Measurements from ENCODE around the gene ODAD4.
A peak's percentile ranks its signal among the peaks of the same experiment; 100 is the strongest.

ODAD4 gene

GRCh38 chr17:41996855-41997164, 66.4 kb downstream of the ODAD4 start:
- H3K36me3 ChIP-seq (ENCODE audit: low read length): peaks cover 27% of the 10 kb centered on the region

DNA sequence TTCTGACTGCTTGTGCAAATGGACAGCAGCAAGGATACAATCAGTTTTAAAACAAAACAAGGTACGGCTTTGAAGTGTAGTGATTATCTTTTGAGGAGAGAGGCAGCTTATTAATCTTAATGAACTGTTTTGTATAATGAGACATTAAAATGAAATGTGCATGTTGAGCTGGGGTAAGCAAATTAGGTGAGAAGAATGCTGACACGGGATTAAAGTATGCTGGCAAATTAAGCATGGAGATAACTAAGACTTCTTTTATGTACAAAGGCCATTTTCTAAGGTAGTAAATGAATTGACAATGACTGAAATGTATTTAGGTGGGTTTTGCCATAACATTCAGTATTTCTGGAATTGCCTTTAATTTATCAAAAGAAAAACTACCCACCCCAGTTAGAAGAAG, 68.1 kb downstream of the ODAD4 start:
- Histone ChIP-seq H3K27me3 (ENCODE audit: low read length) (no peaks in the 10 kb centered on the region), H3K36me3 (ENCODE audit: low read length) (peaks cover 29% of the 10 kb centered on the region), H4K20me1 (ENCODE audit: low read depth, low read length) (peaks cover 7% of the 10 kb centered on the region; the same call in 1 of the 2 replicates), H3K79me2 (ENCODE audit: insufficient read depth, low read length) (peaks cover 30% of the 10 kb centered on the region), H3K4me3 (ENCODE audit: insufficient read depth, low read length, poor library complexity, severe bottlenecking) (no peak overlapping the region), H3K4me2 (ENCODE audit: low read depth, low read length, poor library complexity, severe bottlenecking) (no peak overlapping the region), H3K9ac (ENCODE audit: low read length) (no peak overlapping the region), H3K9me2 (replicated peaks; ENCODE audit: insufficient read depth, low read length) (no peaks in the 10 kb centered on the region), H3F3A (ENCODE audit: insufficient read depth) (peaks cover 27% of the 10 kb centered on the region), H3K27ac (ENCODE audit: low read depth, low read length) (peak overlapping the region; percentile 12; the same call in 1 of the 2 replicates), H2AFZ (ENCODE audit: low read depth, low read length, severe bottlenecking) (no peak overlapping the region), H3K9me3 (ENCODE audit: insufficient read depth, low read length) (no peaks in the 10 kb centered on the region)
- TF ChIP-seq, protein P1, sequence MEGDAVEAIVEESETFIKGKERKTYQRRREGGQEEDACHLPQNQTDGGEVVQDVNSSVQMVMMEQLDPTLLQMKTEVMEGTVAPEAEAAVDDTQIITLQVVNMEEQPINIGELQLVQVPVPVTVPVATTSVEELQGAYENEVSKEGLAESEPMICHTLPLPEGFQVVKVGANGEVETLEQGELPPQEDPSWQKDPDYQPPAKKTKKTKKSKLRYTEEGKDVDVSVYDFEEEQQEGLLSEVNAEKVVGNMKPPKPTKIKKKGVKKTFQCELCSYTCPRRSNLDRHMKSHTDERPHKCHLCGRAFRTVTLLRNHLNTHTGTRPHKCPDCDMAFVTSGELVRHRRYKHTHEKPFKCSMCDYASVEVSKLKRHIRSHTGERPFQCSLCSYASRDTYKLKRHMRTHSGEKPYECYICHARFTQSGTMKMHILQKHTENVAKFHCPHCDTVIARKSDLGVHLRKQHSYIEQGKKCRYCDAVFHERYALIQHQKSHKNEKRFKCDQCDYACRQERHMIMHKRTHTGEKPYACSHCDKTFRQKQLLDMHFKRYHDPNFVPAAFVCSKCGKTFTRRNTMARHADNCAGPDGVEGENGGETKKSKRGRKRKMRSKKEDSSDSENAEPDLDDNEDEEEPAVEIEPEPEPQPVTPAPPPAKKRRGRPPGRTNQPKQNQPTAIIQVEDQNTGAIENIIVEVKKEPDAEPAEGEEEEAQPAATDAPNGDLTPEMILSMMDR (IDR thresholded peaks at IDR 0.05; ENCODE audit: insufficient read depth, low read length, poor library complexity, severe bottlenecking): no peak
- TF ChIP-seq EZH2phosphoT487 (conservative IDR thresholded peaks at IDR 0.05; ENCODE audit: low read length): no peak

More at GRCh38 chr17:41996855-41997164, 66.4 kb downstream of the ODAD4 start:
- peak overlapping the region; percentile 0; the same call in 1 of the 2 replicates for H3K9ac ChIP-seq (ENCODE audit: low read length)
- peaks cover 27% of the 10 kb centered on the region for H3F3A ChIP-seq (ENCODE audit: insufficient read depth)
- H2AFZ ChIP-seq (ENCODE audit: low read depth, low read length, severe bottlenecking): no peak overlapping the region
- peak overlapping the region; percentile 39 for H3K4me2 ChIP-seq (ENCODE audit: low read depth, low read length, poor library complexity, severe bottlenecking)
- TF ChIP-seq EZH2phosphoT487 (conservative IDR thresholded peaks at IDR 0.05; ENCODE audit: low read length): no peak
- no peak overlapping the region for H3K4me3 ChIP-seq (ENCODE audit: insufficient read depth, low read length, poor library complexity, severe bottlenecking)
- peak overlapping the region; percentile 80 for H3K27ac ChIP-seq (ENCODE audit: low read depth, low read length)
- H3K27me3 ChIP-seq (ENCODE audit: low read length): no peaks in the 10 kb centered on the region
- H3K9me3 ChIP-seq (ENCODE audit: insufficient read depth, low read length): no peaks in the 10 kb centered on the region
- peaks cover 14% of the 10 kb centered on the region; the same call in 1 of the 2 replicates for H3K79me2 ChIP-seq (ENCODE audit: insufficient read depth, low read length)
- H3K9me2 ChIP-seq (replicated peaks; ENCODE audit: insufficient read depth, low read length): no peaks in the 10 kb centered on the region
- H4K20me1 ChIP-seq (ENCODE audit: low read depth, low read length): no peaks in the 10 kb centered on the region

DNA sequence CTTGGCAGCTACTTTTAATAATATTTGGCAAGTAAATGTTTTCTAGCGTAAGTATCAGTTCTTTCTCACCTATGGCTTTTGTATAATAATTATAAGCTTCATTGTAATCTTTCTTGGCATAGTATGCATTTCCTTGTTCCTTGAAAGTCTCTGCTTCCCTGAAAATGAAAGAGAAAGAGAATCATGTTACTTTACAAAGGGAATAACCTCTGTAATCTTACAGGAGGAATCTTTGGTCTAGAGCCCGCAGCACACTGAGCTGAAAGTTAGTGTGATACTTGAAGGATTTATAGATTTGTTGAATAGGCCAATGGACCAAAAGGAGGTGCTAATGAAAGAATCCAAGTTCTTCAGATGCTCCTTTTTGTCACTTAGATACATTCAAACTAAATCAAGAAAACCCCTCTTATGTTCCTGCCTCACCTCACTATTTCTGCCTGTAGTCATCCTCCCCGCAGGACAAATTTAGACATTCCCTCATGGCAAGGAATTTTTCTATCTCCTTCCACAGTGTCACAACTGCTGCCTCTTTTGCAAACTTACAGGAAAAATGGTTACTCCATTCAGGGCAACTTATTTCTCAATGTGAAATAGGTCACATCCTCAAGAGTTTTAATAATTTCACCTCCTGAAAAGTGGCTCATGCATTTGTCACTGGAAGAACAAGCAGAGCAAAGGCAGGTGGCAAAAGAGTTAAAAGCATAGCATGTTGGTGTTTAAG, 70.2 kb downstream of the ODAD4 start:
- no peak overlapping the region for H3K9ac ChIP-seq (ENCODE audit: low read length)
- H4K20me1 ChIP-seq (ENCODE audit: low read depth, low read length): peaks cover 7% of the 10 kb centered on the region; the same call in 1 of the 2 replicates
- no peak for TF ChIP-seq EZH2phosphoT487 (conservative IDR thresholded peaks at IDR 0.05; ENCODE audit: low read length)
- TF ChIP-seq, protein P1 (IDR thresholded peaks at IDR 0.05; ENCODE audit: insufficient read depth, low read length, poor library complexity, severe bottlenecking): no peak
- H2AFZ ChIP-seq (ENCODE audit: low read depth, low read length, severe bottlenecking): no peak overlapping the region
- H3K4me2 ChIP-seq (ENCODE audit: low read depth, low read length, poor library complexity, severe bottlenecking): no peak overlapping the region
- H3K4me3 ChIP-seq (ENCODE audit: insufficient read depth, low read length, poor library complexity, severe bottlenecking): no peak overlapping the region
- H3K9me2 ChIP-seq (replicated peaks; ENCODE audit: insufficient read depth, low read length): no peaks in the 10 kb centered on the region
- H3K79me2 ChIP-seq (ENCODE audit: insufficient read depth, low read length): peaks cover 51% of the 10 kb centered on the region
- H3K27ac ChIP-seq (ENCODE audit: low read depth, low read length): no peak overlapping the region
- H3K9me3 ChIP-seq (ENCODE audit: insufficient read depth, low read length): no peaks in the 10 kb centered on the region
- H3F3A ChIP-seq (ENCODE audit: insufficient read depth): peaks cover 24% of the 10 kb centered on the region
- H3K27me3 ChIP-seq (ENCODE audit: low read length): no peaks in the 10 kb centered on the region
- H3K36me3 ChIP-seq (ENCODE audit: low read length): peaks cover 16% of the 10 kb centered on the region; the same call in 1 of the 2 replicates

DNA sequence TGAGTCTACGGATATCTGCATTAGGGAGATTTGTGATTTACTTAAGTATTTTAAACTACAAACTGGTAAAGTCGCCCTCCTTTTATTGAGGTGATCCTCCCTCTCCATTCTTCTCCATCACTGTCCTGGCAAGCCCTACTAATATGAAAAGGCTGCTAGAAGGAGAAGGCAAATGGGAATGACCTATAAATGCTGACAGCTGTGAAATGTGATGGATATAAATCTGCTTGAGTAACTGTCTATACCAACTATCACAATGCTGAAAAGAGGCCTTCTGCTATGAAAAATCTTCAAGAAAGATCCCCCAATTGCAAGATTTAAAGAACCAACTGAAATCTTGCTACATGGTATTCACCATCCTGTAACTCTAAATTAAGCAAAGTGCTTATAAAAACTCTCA, 71.3 kb downstream of the ODAD4 start:
- Histone ChIP-seq H3F3A (ENCODE audit: insufficient read depth) (peaks cover 12% of the 10 kb centered on the region), H3K9ac (ENCODE audit: low read length) (no peak overlapping the region), H3K79me2 (ENCODE audit: insufficient read depth, low read length) (peaks cover 62% of the 10 kb centered on the region), H3K27me3 (ENCODE audit: low read length) (no peaks in the 10 kb centered on the region), H2AFZ (ENCODE audit: low read depth, low read length, severe bottlenecking) (no peak overlapping the region), H3K36me3 (ENCODE audit: low read length) (peaks cover 15% of the 10 kb centered on the region; the same call in 1 of the 2 replicates), H3K4me3 (ENCODE audit: insufficient read depth, low read length, poor library complexity, severe bottlenecking) (no peak overlapping the region), H3K27ac (ENCODE audit: low read depth, low read length) (no peak overlapping the region), H3K9me2 (replicated peaks; ENCODE audit: insufficient read depth, low read length) (no peaks in the 10 kb centered on the region), H3K4me2 (ENCODE audit: low read depth, low read length, poor library complexity, severe bottlenecking) (no peak overlapping the region), H4K20me1 (ENCODE audit: low read depth, low read length) (peaks cover 7% of the 10 kb centered on the region; the same call in 1 of the 2 replicates), H3K9me3 (ENCODE audit: insufficient read depth, low read length) (no peaks in the 10 kb centered on the region)
- TF ChIP-seq, protein P1 (IDR thresholded peaks at IDR 0.05; ENCODE audit: insufficient read depth, low read length, poor library complexity, severe bottlenecking): no peak
- TF ChIP-seq EZH2phosphoT487 (conservative IDR thresholded peaks at IDR 0.05; ENCODE audit: low read length): no peak

Measured in SU-DHL-6 (cell line).